Neural cell (in vitro differentiated cells): Measurements from ENCODE around the gene KRT35. TPM values are rescaled to one million over a fixed set of nuclear protein-coding genes. Genes with fewer than 3 reads are reported as not detected.

ENCODE experiments used
- H2AFZ ChIP-seq: fragments of 200-600, 300-800 bp; sonication (generic), shearing (Covaris generic); 2 replicates; pipeline ENCODE4 v1.6.0; 2014; ENCODE audit warnings: low read depth, mild to moderate bottlenecking, antibody characterized with exemption, low read length, moderate library complexity
- H3F3A ChIP-seq: fragments of 200-600 bp; shearing (Covaris generic); 2 replicates; pipeline ENCODE4 v1.6.1; 2016; ENCODE audit warnings: mild to moderate bottlenecking, moderate library complexity, mixed read lengths, antibody characterized with exemption, low read length; ENCODE audit not compliant: insufficient read depth, poor library complexity, severe bottlenecking
- H3K27ac ChIP-seq: fragments of 200-600, 300-800 bp; sonication (generic), shearing (Covaris generic); 2 replicates; pipeline ENCODE4 v1.5.1; 2014; ENCODE audit warnings: mild to moderate bottlenecking, low read length, moderate library complexity
- H3K27me3 ChIP-seq: fragments of 300-800, 200-600 bp; sonication (generic), shearing (Covaris generic); 2 replicates; pipeline ENCODE4 v1.6.0; 2014; ENCODE audit warnings: mild to moderate bottlenecking, low read depth, low read length, moderate library complexity; ENCODE audit not compliant: insufficient read depth
- H3K36me3 ChIP-seq: fragments of 300-800, 200-600 bp; sonication (generic), shearing (Covaris generic); 2 replicates; pipeline ENCODE4 v1.5.1; 2014; ENCODE audit warnings: mild to moderate bottlenecking, antibody characterized with exemption, low read length, moderate library complexity; ENCODE audit not compliant: insufficient read depth
- H3K4me2 ChIP-seq: fragments of 300-800, 200-600 bp; sonication (generic), shearing (Covaris generic); 2 replicates; pipeline ENCODE4 v1.6.0; 2014; ENCODE audit warnings: mild to moderate bottlenecking, low read length
- H3K4me3 ChIP-seq: fragments of 300-800, 200-600 bp; sonication (generic), shearing (Covaris generic); 2 replicates; pipeline ENCODE4 v1.5.1; 2014; ENCODE audit warnings: mild to moderate bottlenecking, low read length, moderate library complexity
- H3K79me2 ChIP-seq: fragments of 200-600 bp; shearing (Covaris generic); replicated peaks from 2 replicates; pipeline ENCODE4 v1.6.0; 2014; ENCODE audit warnings: mild to moderate bottlenecking, low read length, moderate library complexity; ENCODE audit not compliant: insufficient read depth
- H3K9ac ChIP-seq: fragments of 300-800, 200-600 bp; sonication (generic), shearing (Covaris generic); 2 replicates; pipeline ENCODE4 v1.6.1; 2016; ENCODE audit warnings: mild to moderate bottlenecking, low read length, mixed read lengths
- H3K9me2 ChIP-seq: fragments of 200-600 bp; shearing (Covaris generic); 2 replicates; pipeline ENCODE4 v1.6.1; 2016; ENCODE audit warnings: mild to moderate bottlenecking, low read length, mixed read lengths; ENCODE audit not compliant: insufficient read depth
- H3K9me3 ChIP-seq: fragments of 200-600, 300-800 bp; sonication (generic), shearing (Covaris generic); 2 replicates; pipeline ENCODE4 v1.6.1; 2016; ENCODE audit warnings: mild to moderate bottlenecking, mixed run types, low read length, moderate library complexity, mixed read lengths
- H4K20me1 ChIP-seq: fragments of 200-600 bp; shearing (Covaris generic); 2 replicates; pipeline ENCODE4 v1.6.1; 2016; ENCODE audit warnings: mild to moderate bottlenecking, mixed run types; ENCODE audit not compliant: insufficient read depth
- CTCF ChIP-seq: fragments of 450-650 bp; IDR thresholded peaks from 2 replicates; pipeline ENCODE4 v1.5.1; 2014; ENCODE audit warnings: antibody characterized with exemption, mild to moderate bottlenecking, moderate library complexity; ENCODE audit not compliant: poor library complexity, severe bottlenecking
- EP300 ChIP-seq: fragments of 450-650 bp; conservative IDR thresholded peaks from 2 replicates; pipeline ENCODE4 v1.6.1; 2014; ENCODE audit warnings: antibody characterized with exemption, mild to moderate bottlenecking, moderate library complexity; ENCODE audit not compliant: poor library complexity, severe bottlenecking
- EZH2 ChIP-seq: fragments of 200-600, 300-800 bp; shearing (Covaris generic), sonication (generic); IDR thresholded peaks from 2 replicates; pipeline ENCODE4 v1.6.1; 2014; ENCODE audit warnings: antibody characterized with exemption, low read length, borderline replicate concordance, mild to moderate bottlenecking; ENCODE audit not compliant: insufficient read depth, poor library complexity, severe bottlenecking
- MXI1 ChIP-seq: fragments of 450-650 bp; conservative IDR thresholded peaks from 2 replicates; pipeline ENCODE4 v1.6.1; 2014; ENCODE audit warnings: antibody characterized with exemption, mild to moderate bottlenecking; ENCODE audit not compliant: poor library complexity, severe bottlenecking
- POLR2AphosphoS5 ChIP-seq: IDR thresholded peaks from 2 replicates; pipeline ENCODE4 v1.6.1; 2012
- RAD21 ChIP-seq: fragments of 450-650 bp; conservative IDR thresholded peaks from 2 replicates; pipeline ENCODE4 v1.6.1; 2014; ENCODE audit warnings: antibody characterized with exemption, mild to moderate bottlenecking, moderate library complexity
- SMC3 ChIP-seq: fragments of 450-650 bp; conservative IDR thresholded peaks from 2 replicates; pipeline ENCODE4 v1.6.1; 2014; ENCODE audit warnings: antibody characterized with exemption, mild to moderate bottlenecking, moderate library complexity; ENCODE audit not compliant: poor library complexity
- TAF1 ChIP-seq: IDR thresholded peaks from 2 replicates; pipeline ENCODE4 v1.6.1; 2012; ENCODE audit warnings: low read depth
- polyA plus RNA-seq: library from polyadenylated mRNA; depleted of rRNA; stranded (reverse); fragments of >200 nt; gene quantifications from 2 replicates; pipeline ENCODE4 v1.2.3, GENCODE V29; 2014
- TF ChIP-seq, protein P1 (sequence below): IDR thresholded peaks from 2 replicates; pipeline ENCODE4 v1.6.1; 2012; ENCODE audit warnings: borderline replicate concordance

KRT35 gene
- polyA plus RNA-seq, 1 donor from 2014 or later = not detected

DNA sequence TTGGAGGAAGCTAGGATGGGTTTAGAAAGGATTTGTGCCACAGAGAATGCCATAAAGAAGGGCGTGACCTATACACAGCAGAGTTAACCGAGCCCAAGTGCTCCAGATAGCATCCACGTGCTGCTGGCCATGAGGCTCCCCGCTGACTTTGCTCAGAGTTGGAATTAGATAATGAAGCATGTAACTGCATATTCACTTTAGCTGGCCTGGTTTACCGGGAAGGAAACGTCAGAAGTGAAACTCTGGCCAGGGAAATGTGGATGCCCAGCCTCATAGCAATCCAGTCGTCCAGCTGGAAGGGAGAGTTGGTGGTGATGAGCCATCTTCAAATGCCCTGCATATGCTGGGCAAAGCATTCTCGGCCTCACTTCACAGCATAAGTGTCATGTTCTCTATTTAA lies 6.1 kb downstream of the KRT35 start:
- Histone ChIP-seq H3K4me3 (no peak overlapping the region), H3K9me2 (no peaks in the 10 kb centered on the region), H3K9ac (no peak overlapping the region), H3K27me3 (no peaks in the 10 kb centered on the region), H3F3A (no peaks in the 10 kb centered on the region), H3K36me3 (no peaks in the 10 kb centered on the region), H2AFZ (no peak overlapping the region), H3K4me2 (no peak overlapping the region), H3K79me2 (no peaks in the 10 kb centered on the region), H3K27ac (no peak overlapping the region), H4K20me1 (no peaks in the 10 kb centered on the region), H3K9me3 (no peaks in the 10 kb centered on the region)
- TF ChIP-seq, protein P1, sequence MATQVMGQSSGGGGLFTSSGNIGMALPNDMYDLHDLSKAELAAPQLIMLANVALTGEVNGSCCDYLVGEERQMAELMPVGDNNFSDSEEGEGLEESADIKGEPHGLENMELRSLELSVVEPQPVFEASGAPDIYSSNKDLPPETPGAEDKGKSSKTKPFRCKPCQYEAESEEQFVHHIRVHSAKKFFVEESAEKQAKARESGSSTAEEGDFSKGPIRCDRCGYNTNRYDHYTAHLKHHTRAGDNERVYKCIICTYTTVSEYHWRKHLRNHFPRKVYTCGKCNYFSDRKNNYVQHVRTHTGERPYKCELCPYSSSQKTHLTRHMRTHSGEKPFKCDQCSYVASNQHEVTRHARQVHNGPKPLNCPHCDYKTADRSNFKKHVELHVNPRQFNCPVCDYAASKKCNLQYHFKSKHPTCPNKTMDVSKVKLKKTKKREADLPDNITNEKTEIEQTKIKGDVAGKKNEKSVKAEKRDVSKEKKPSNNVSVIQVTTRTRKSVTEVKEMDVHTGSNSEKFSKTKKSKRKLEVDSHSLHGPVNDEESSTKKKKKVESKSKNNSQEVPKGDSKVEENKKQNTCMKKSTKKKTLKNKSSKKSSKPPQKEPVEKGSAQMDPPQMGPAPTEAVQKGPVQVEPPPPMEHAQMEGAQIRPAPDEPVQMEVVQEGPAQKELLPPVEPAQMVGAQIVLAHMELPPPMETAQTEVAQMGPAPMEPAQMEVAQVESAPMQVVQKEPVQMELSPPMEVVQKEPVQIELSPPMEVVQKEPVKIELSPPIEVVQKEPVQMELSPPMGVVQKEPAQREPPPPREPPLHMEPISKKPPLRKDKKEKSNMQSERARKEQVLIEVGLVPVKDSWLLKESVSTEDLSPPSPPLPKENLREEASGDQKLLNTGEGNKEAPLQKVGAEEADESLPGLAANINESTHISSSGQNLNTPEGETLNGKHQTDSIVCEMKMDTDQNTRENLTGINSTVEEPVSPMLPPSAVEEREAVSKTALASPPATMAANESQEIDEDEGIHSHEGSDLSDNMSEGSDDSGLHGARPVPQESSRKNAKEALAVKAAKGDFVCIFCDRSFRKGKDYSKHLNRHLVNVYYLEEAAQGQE = no peak
- TF ChIP-seq TAF1 = no peak
- no peak for TF ChIP-seq POLR2AphosphoS5

DNA sequence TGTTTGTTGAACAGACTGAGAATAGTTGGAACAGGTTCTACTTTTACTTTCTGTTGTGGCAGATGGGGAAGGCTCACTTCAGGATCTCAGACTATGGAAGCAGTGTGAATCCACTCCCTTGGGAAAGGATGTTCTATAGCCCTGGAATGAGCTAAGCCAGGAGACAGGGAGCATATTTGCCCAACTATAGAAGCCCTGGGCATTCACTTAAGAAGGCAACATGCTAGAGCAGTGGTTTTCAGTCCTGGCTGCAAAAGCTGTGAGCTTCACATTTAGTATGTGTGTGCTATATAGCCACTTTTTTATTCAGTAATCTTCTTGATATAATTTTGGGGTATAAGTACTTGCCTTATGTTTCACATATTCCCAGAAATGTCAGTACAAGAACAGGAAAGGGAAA lies 12.6 kb downstream of the KRT35 start:
- Histone ChIP-seq H3F3A (no peaks in the 10 kb centered on the region), H3K36me3 (no peaks in the 10 kb centered on the region), H3K9me3 (no peaks in the 10 kb centered on the region), H3K9ac (no peak overlapping the region), H3K27me3 (no peaks in the 10 kb centered on the region), H3K9me2 (no peaks in the 10 kb centered on the region), H3K79me2 (no peaks in the 10 kb centered on the region), H3K4me2 (no peak overlapping the region), H4K20me1 (no peaks in the 10 kb centered on the region), H3K4me3 (no peak overlapping the region), H3K27ac (no peak overlapping the region), H2AFZ (no peak overlapping the region)
- TF ChIP-seq, protein P1 = no peak
- TF ChIP-seq MXI1 (no peak), SMC3 (no peak), EZH2 (no peak), POLR2AphosphoS5 (no peak), TAF1 (no peak), EP300 (no peak), CTCF (no peak), RAD21 (no peak)
